ENCODE results near the gene RAN. TPM values are rescaled to one million over a fixed set of nuclear protein-coding genes. Genes with fewer than 3 reads are reported as not detected.
"Not testable (repeated sequence)": the region's sequence is repeated elsewhere in the genome, so short reads cannot be mapped to it uniquely, and the experiment has no call there.

Gene RAN
- total RNA-seq, 2 donors from 2014 or later: 1,428 to 1,822 TPM

- DNase-seq (ENCODE audit: low spot score in 2 of 2) (no peak), ATAC-seq (no peak)
- peaks cover 0 to 4% of the 10 kb centered on the region in 2 donors for H3K36me3 Mint-ChIP-seq
- peak overlapping the region in 1 of 2 donors; percentile 74 for H3K27ac Mint-ChIP-seq
- H3K9me3 Mint-ChIP-seq: peaks cover 0 to 4% of the 10 kb centered on the region in 2 donors
Measured at GRCh38 chr12:130839770-130840404, 32.0 kb upstream of the RAN start.

- no peak for ATAC-seq
- Mint-ChIP-seq H3K9me3 (no peaks in the 10 kb centered on the region), H3K27ac (no peak overlapping the region), H3K36me3 (no peaks in the 10 kb centered on the region)
- DNase-seq (ENCODE audit: low spot score in 2 of 2): no peak
Measured at GRCh38 chr12:130846369-130846768, 25.5 kb upstream of the RAN start.

DNA sequence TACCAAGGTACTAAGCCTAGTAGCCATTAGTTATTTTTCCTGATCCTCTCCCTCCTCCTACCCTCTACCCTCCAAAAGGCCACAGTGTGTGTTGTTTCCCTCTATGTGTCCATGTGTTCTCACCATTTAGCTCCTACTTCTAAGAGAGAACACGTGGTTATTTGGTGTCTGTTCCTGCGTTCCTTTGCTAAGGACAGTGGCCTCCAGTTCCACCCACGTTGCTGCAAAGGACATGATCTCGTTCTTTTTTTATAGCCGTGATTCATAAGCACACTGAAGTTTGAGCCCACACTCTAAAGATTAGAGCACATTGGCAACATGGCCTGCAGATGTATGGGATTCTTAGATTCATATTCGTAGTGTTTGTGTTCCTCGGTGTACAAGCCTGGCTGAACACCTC lies 24.8 kb upstream of the RAN start:
- DNase-seq (ENCODE audit: low spot score in 2 of 2) (no peak), ATAC-seq (no peak)
- Mint-ChIP-seq H3K36me3 (no peaks in the 10 kb centered on the region), H3K27ac (no peak overlapping the region), H3K9me3 (no peaks in the 10 kb centered on the region)

DNA sequence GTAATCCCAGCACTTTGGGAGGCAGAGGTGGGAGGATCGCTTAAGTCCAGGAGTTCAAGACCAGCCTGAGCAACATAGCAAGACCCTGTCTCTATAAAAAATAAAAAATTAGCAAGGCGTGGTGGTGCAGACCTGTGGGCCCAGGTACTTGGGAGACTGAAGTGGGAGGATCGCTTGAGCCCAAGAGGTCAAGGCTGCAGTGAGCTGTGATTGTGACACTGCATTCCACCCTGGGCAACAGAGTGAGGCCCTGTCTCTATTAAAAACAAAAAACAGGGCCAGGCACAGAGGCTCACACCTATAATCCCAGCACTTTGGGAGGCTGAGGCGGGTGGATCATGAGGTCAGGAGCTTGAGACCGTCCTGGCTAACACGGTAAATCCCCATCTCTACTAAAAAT lies 23.8 kb upstream of the RAN start:
- not testable (repeated sequence) for ATAC-seq; DNase-seq (ENCODE audit: low spot score in 2 of 2); H3K36me3 Mint-ChIP-seq; H3K27ac Mint-ChIP-seq; H3K9me3 Mint-ChIP-seq

- H3K27ac Mint-ChIP-seq; H3K9me3 Mint-ChIP-seq; H3K36me3 Mint-ChIP-seq; DNase-seq (ENCODE audit: low spot score in 2 of 2); ATAC-seq: not testable (repeated sequence)
Measured at GRCh38 chr12:130848785-130849305, 23.0 kb upstream of the RAN start.

DNA sequence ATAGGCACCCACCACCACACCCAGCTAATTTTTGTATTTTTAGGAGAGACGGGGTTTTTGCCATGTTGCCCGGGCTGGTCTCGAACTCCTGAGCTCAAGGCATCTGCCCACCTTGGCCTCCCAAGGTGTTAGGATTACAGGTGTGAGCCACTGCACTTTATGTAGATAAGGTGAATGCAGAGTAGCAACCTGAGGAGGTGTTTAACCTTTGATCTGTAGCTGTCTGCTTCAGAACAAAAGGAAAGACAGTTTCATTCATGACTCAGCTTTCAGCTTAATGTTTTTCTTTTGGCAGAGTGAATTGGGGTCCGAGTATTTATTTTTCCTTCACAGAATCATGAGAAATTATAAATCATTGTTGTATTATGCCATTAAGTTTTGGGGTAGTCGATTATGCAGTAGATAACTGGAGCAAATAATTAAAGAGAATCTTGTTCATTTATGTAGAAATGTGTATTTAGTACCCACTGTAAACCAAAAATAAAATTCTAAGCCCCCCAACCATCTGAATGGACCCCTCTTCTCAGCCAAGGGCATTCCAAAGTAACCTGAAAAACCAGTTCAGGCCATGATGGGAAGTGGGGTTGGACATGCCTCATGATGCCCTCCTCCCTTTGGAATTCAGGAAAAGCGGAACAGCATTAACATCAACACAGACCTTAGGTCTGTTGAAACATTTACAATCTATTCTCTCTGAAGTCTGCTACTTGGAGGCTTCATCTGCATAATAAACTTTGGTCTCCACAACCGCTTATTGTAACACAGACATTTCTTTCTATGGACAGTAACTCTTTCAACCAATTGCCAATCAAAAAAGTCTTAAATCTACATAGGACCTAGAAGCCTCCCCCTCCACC lies 22.1 kb upstream of the RAN start:
- Mint-ChIP-seq H3K27ac (no peak overlapping the region), H3K36me3 (no peaks in the 10 kb centered on the region), H3K9me3 (no peaks in the 10 kb centered on the region)
- ATAC-seq (no peak), DNase-seq (ENCODE audit: low spot score in 2 of 2) (no peak)

DNA sequence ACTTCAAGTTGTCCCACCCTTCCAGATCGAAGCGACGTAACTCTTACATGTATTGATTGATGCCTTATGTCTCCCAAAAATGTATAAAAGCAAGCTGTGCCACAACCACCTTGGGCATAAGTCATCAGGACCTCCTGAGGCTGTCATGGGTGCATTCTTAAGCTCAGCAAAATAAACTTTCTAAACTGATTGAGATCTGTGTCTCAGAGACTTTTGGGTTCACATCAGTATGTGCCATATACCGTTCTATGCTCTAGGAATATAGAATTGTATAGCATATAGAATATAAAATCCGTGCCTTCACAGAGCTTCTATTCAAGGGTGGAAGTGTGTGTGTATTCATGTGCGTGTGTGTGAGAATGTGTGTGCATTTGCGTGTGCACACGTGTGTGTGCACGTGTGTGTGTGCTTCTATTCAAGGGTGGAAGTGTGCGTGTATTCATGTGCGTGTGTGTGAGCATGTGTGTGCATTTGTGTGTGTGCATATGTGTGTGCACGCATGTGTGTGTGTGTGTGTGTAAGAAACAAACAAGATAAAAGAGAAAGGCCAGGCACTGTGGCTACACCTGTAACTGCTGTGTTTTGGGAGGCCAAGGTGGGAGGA lies 21.3 kb upstream of the RAN start:
- Mint-ChIP-seq H3K36me3 (no peaks in the 10 kb centered on the region), H3K9me3 (no peaks in the 10 kb centered on the region), H3K27ac (no peak overlapping the region)
- DNase-seq (ENCODE audit: low spot score in 2 of 2) (no peak), ATAC-seq (no peak)

DNA sequence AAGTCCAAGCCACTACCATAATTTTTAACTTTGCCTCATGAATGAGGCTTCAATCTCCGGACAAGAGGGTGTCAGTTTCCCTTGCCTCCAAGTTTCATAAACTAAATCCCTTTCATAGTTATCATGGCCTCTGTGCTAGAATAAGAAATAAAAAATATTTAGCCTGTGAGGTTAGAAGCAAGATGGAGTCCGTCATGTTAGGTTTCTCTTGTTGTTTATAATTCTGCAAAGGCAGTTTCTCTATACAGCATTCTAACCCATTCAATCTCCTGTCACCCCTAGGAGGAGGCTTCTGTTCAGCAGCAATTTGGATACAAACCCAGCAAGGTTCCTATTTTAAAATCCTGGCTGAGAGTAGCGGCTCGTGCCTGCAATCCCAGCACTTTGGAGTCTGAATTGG lies 15.8 kb upstream of the RAN start:
- peaks cover 6 to 11% of the 10 kb centered on the region in 2 donors for H3K9me3 Mint-ChIP-seq
- ATAC-seq: no peak

DNA sequence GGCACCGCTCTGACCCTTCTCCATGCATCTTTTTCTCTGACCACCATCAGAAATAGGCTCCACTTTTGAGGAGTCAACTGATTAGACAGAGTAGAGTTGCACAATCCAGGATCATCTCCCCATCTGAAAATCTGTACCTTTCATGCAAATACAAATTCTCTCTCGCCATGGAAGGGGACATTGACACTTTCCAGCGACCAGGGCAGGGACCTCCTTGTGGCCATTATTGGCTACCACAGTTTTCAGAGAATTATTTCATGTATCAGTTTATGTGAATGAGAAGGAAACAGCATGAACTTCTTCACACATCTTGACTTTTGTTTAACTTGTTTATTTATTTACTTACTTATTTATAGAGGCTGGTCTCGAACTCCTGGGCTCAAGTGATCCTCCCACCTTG lies 13.8 kb upstream of the RAN start:
- no peak for ATAC-seq
- peaks cover 10 to 14% of the 10 kb centered on the region in 2 donors for H3K36me3 Mint-ChIP-seq
- H3K9me3 Mint-ChIP-seq: peaks cover 6 to 11% of the 10 kb centered on the region in 2 donors
- no peak overlapping the region for H3K27ac Mint-ChIP-seq
- no peak for DNase-seq (ENCODE audit: low spot score in 2 of 2)

More for the DNA sequence above, 15.8 kb upstream of the RAN start:
- Mint-ChIP-seq H3K36me3 (peaks cover 10 to 14% of the 10 kb centered on the region in 2 donors), H3K27ac (no peak overlapping the region)
- no peak for DNase-seq (ENCODE audit: low spot score in 2 of 2)

DNA sequence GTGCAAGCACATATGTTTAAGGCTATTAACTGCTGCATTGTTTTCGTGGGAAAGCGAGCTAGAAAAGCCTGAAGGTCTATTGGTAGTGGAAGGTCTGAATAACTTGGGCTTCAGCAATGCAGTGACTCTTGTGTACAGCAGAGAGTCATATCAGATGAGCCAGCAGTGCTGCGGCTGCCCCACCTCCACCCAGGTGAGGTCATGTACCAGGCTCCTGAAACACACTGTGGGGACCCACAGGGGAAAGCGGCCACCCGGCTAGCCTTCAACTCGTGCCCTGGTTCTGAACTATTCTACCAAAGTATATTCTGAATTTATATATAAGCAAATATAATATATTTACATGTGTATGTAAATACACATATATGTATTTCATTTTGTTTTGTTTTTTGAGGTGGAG lies 12.7 kb upstream of the RAN start:
- ATAC-seq (no peak), DNase-seq (ENCODE audit: low spot score in 2 of 2) (no peak)
- H3K36me3 Mint-ChIP-seq: peaks cover 10 to 14% of the 10 kb centered on the region in 2 donors
- no peak overlapping the region for H3K27ac Mint-ChIP-seq
- H3K9me3 Mint-ChIP-seq: peaks cover 6 to 11% of the 10 kb centered on the region in 2 donors

GRCh38 chr12:130860311-130860710 lies 11.6 kb upstream of the RAN start:
- ATAC-seq: no peak
- H3K36me3 Mint-ChIP-seq: peaks cover 10 to 14% of the 10 kb centered on the region in 2 donors
- no peak for DNase-seq (ENCODE audit: low spot score in 2 of 2)
- H3K9me3 Mint-ChIP-seq: peaks cover 6 to 11% of the 10 kb centered on the region in 2 donors
- H3K27ac Mint-ChIP-seq: no peak overlapping the region

DNA sequence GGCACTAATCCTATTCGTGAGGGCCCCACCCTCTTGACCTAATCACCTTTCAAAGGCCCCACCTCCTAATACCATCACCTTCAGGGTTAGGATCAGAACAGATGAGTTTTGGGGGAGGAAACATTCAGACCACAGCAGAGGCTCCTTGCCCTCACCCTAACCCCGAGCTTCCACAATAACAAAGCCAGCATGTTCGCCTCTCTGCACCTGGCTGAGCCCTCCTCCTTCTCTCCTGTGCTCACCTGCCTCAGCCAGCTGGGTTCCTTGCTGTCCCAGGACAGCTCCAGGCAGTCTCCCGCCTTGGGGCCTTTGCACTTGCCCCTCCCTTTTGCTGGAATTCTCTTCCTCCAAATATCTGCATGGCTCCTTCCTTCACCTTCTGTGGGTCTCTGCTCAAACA lies 9.7 kb upstream of the RAN start:
- peaks cover 5 to 8% of the 10 kb centered on the region in 2 donors for H3K36me3 Mint-ChIP-seq
- DNase-seq (ENCODE audit: low spot score in 2 of 2) (no peak), ATAC-seq (no peak)
- peaks cover under 1 to 5% of the 10 kb centered on the region in 2 donors for H3K9me3 Mint-ChIP-seq
- H3K27ac Mint-ChIP-seq: peak overlapping the region in 1 of 2 donors; percentile 51

DNA sequence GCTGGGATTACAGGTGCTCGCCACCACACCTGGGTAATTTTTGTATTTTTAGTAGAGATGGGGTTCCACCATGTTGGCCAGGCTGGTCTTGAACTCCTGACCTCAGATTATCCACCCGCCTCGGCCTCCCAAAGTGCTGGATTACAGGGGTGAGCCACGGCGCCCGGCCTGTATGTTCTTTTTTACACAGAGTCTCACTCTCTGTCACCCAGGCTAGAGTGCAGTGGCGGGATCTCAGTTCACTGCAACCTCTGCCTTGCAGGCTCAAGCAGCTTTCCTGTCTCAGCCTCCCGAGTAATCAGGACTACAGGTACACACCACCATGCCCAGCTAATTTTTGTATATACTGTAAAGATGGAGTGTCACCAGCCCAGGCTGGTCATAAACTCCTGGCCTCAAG lies 9.1 kb upstream of the RAN start:
- not testable (repeated sequence) for DNase-seq (ENCODE audit: low spot score in 2 of 2); H3K9me3 Mint-ChIP-seq; H3K27ac Mint-ChIP-seq; H3K36me3 Mint-ChIP-seq; ATAC-seq

DNA sequence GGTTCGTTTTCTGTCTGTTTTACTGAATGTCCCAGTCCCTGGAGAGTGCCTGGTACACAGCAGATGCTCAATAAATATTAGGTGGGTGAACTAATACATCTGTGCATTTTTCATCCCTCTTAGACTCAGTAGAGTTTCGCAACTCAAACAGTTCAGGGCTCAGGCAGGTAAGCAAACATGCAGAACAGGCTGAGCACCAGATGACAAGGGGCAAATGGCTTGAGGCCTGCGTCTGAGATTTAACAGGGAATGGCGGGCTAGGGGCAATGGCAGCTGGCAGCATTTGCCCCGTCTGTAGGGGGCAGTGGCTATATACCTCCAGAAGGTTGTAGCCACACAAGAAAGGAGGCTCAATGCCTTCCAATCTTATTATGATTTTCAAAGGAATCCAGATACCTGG lies 8.6 kb upstream of the RAN start:
- Mint-ChIP-seq H3K36me3 (peaks cover 0 to 2% of the 10 kb centered on the region in 2 donors), H3K9me3 (no peaks in the 10 kb centered on the region), H3K27ac (no peak overlapping the region)
- DNase-seq (ENCODE audit: low spot score in 2 of 2) (no peak), ATAC-seq (no peak)

- no peak for DNase-seq (ENCODE audit: low spot score in 2 of 2)
- peak overlapping the region in 1 of 2 donors; percentile 59 for H3K27ac Mint-ChIP-seq
Measured at GRCh38 chr12:130868412-130868811, 3.5 kb upstream of the RAN start.

DNA sequence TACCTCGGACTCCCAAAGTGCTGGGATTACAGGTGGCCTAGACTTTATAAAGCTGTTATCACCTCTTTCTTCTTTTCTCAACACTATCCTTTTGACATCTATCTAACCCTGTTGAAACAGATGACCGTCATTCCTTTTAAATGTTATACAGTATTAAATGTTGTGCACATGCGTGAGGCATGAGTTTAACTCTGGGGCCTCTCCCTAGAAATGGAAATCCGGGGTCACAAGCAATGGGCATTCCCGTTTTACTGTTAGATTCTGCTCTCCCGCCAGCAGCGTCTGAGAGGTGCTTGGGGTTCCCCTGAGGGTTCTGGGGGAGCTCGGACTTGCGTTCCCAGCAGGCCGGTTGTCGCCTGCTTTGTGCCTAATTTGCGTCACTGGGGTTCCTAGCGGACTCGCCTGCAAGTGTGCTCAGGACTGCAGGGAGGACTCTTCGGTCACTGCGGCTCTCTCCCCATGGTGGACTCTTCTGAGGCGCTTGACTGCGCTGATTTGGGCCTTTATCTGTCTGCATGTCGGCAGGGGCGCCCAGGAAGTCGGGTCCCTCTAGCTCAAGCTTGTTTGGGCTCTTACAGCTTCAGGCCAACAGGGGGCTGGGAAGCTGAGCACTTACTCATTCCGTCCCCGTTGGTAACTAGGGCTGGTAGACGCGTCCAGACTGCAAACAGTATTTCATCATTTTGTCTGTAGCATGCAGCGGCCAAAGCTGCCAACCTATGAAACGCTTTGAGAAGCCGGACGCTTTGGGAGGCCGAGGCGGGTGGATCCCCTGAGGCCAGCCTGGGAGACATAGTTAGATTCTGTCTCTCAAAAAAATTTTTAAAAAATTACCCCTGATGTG lies 1.2 kb upstream of the RAN start:
- Mint-ChIP-seq H3K36me3 (peaks cover 31 to 43% of the 10 kb centered on the region in 2 donors), H3K9me3 (no peaks in the 10 kb centered on the region), H3K27ac (peak overlapping the region; percentile 91 to 99)
- ATAC-seq (peak; percentile 64 to 68), DNase-seq (ENCODE audit: low spot score in 2 of 2) (peak; percentile 69 to 73)

More at GRCh38 chr12:130868412-130868811, 3.5 kb upstream of the RAN start:
- no peak for ATAC-seq
- Mint-ChIP-seq H3K9me3 (no peaks in the 10 kb centered on the region), H3K36me3 (peaks cover 11 to 21% of the 10 kb centered on the region in 2 donors)
